OCI-LY3 (cell line): Measurements from ENCODE around the gene MAP3K19.
"Not testable (repeated sequence)": the region's sequence is repeated elsewhere in the genome, so short reads cannot be mapped to it uniquely, and the experiment has no call there.

ENCODE experiments used
- H2AFZ ChIP-seq: fragments of 200-600, 300-600 bp; shearing (Covaris generic); 2 replicates; pipeline ENCODE4 v1.6.0; 2014; ENCODE audit warnings: antibody characterized with exemption, low read depth, low read length
- H3K27ac ChIP-seq: fragments of 200-600, 300-600 bp; sonication (generic); 2 replicates; pipeline ENCODE4 v1.5.1; 2014; ENCODE audit warnings: mild to moderate bottlenecking, low read length, moderate library complexity, mixed read lengths
- H3K27me3 ChIP-seq: fragments of 200-600, 300-600 bp; sonication (generic); 2 replicates; pipeline ENCODE4 v1.6.1; 2014; ENCODE audit warnings: low read depth, low read length, mixed read lengths
- H3K36me3 ChIP-seq: fragments of 200-600, 300-600 bp; sonication (generic); replicated peaks from 2 replicates; pipeline ENCODE3; 2014; ENCODE audit warnings: low read depth, low read length, mixed read lengths
- H3K4me1 ChIP-seq: fragments of 300-600, 200-600 bp; sonication (generic); 2 replicates; pipeline ENCODE4 v1.6.1; 2014; ENCODE audit warnings: low read length, mixed read lengths
- H3K4me2 ChIP-seq: fragments of 200-600, 300-600 bp; sonication (generic); 2 replicates; pipeline ENCODE4 v1.6.1; 2014; ENCODE audit warnings: low read length, mixed read lengths
- H3K4me3 ChIP-seq: fragments of 300-600, 200-600 bp; sonication (generic); 2 replicates; pipeline ENCODE4 v1.5.1; 2014; ENCODE audit warnings: antibody characterized with exemption, mild to moderate bottlenecking, low read length, moderate library complexity
- H3K79me2 ChIP-seq: fragments of 300-600, 200-600 bp; shearing (Covaris generic); 2 replicates; pipeline ENCODE4 v1.6.1; 2014; ENCODE audit warnings: mild to moderate bottlenecking, low read length, mixed read lengths
- H3K9ac ChIP-seq: fragments of 300-600, 200-600 bp; shearing (Covaris generic); 2 replicates; pipeline ENCODE4 v1.6.0; 2014; ENCODE audit warnings: mild to moderate bottlenecking, low read length, moderate library complexity
- H3K9me3 ChIP-seq: fragments of 200-600, 300-600 bp; shearing (Covaris generic); 2 replicates; pipeline ENCODE4 v1.6.1; 2014; ENCODE audit warnings: low read length, mixed read lengths; ENCODE audit not compliant: insufficient read depth
- H4K20me1 ChIP-seq: fragments of 200-600, 300-600 bp; sonication (generic); 2 replicates; pipeline ENCODE4 v1.6.1; 2016; ENCODE audit warnings: low read length, mixed read lengths; ENCODE audit not compliant: insufficient read depth
- EZH2phosphoT487 ChIP-seq: fragments of 200-600 bp; shearing (Covaris generic); IDR thresholded peaks from 2 replicates; pipeline ENCODE4 v1.6.1; 2018; ENCODE audit warnings: antibody characterized with exemption, mixed run types, low read depth
- TF ChIP-seq, protein P1 (sequence below): fragments of 200-600, 300-600 bp; sonication (generic); IDR thresholded peaks from 2 replicates; pipeline ENCODE4 v1.5.1; 2014; ENCODE audit warnings: antibody characterized with exemption, low read length, low read depth

The MAP3K19 gene

DNA sequence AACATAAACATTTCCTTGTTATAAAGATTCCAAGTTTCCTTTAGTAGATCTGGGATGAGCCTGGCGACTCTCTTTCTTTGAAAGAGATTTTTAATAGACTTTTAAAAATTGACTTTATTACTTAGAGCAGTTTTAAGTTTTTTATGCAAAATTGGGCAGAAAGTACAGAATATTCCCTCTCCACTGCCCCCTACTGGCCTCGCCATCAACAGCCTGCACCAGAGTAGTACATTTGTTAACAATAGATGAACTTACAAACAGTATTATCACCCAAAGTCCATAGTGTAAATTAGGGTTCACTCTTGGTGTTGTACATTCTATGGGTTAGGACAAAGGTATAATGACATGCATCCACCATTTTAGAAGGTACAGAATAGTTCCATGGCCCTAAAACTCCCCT lies 3.9 kb downstream of the MAP3K19 start:
- H3K9ac ChIP-seq, result no peak overlapping the region
- H3K4me1 ChIP-seq, result no peaks in the 10 kb centered on the region
- no peaks in the 10 kb centered on the region for H4K20me1 ChIP-seq
- no peak for TF ChIP-seq EZH2phosphoT487
- TF ChIP-seq, protein P1, sequence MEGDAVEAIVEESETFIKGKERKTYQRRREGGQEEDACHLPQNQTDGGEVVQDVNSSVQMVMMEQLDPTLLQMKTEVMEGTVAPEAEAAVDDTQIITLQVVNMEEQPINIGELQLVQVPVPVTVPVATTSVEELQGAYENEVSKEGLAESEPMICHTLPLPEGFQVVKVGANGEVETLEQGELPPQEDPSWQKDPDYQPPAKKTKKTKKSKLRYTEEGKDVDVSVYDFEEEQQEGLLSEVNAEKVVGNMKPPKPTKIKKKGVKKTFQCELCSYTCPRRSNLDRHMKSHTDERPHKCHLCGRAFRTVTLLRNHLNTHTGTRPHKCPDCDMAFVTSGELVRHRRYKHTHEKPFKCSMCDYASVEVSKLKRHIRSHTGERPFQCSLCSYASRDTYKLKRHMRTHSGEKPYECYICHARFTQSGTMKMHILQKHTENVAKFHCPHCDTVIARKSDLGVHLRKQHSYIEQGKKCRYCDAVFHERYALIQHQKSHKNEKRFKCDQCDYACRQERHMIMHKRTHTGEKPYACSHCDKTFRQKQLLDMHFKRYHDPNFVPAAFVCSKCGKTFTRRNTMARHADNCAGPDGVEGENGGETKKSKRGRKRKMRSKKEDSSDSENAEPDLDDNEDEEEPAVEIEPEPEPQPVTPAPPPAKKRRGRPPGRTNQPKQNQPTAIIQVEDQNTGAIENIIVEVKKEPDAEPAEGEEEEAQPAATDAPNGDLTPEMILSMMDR, result peak; percentile 53
- no peak overlapping the region for H3K27ac ChIP-seq
- no peaks in the 10 kb centered on the region for H3K36me3 ChIP-seq
- H3K9me3 ChIP-seq, result no peaks in the 10 kb centered on the region
- peaks cover 10% of the 10 kb centered on the region; the same call in 1 of the 2 replicates for H3K27me3 ChIP-seq
- no peak overlapping the region for H3K4me2 ChIP-seq
- no peak overlapping the region for H2AFZ ChIP-seq
- no peak overlapping the region for H3K4me3 ChIP-seq
- H3K79me2 ChIP-seq, result no peaks in the 10 kb centered on the region

DNA sequence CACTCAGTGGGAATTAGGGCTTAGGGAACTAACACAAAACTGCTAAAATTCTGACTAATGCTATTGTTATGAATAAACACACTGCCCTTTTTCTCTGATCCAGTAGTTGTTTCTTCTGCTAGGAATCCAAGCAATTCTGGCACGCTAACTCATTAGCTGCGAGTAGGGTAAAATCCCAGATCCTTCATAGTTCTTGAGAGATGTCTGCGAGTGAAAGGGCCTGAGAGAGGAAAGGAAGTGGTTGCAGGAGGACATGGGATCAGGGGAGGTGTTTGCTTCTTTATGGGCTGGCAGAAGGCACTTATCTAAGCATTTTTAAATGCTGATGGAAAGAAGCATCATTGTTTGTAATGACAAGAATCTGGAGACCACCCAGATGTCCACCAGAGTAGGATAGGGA lies 9.4 kb downstream of the MAP3K19 start:
- Histone ChIP-seq H4K20me1 (no peaks in the 10 kb centered on the region), H3K9ac (no peak overlapping the region), H3K27ac (no peak overlapping the region), H3K4me3 (no peak overlapping the region), H3K36me3 (no peaks in the 10 kb centered on the region), H3K79me2 (no peaks in the 10 kb centered on the region), H3K4me1 (no peaks in the 10 kb centered on the region), H3K27me3 (no peaks in the 10 kb centered on the region), H3K9me3 (no peaks in the 10 kb centered on the region), H2AFZ (no peak overlapping the region), H3K4me2 (no peak overlapping the region)
- TF ChIP-seq, protein P1, result no peak
- no peak for TF ChIP-seq EZH2phosphoT487

DNA sequence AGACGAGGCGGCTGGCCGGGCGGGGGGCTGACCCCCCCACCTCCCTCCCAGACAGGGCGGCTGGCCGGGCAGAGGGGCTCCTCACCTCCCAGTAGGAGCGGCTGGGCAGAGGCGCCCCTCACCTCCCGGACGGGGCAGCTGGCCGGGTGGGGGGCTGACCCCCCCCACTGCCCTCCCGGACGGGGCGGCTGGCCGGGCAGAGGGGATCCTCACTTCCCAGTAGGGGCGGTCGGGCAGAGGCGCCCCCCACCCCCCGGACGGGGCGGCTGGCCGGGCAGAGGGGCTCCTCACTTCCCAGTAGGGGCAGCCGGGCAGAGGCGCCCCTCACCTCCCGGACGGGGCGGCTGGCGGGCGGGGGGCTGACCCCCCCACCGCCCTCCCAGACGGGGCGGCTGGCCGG lies 14.0 kb downstream of the MAP3K19 start:
- not testable (repeated sequence) for H3K9ac ChIP-seq, H3K9me3 ChIP-seq, H3K27ac ChIP-seq, H3K4me3 ChIP-seq, H2AFZ ChIP-seq, H4K20me1 ChIP-seq, H3K4me1 ChIP-seq, H3K4me2 ChIP-seq, H3K27me3 ChIP-seq, H3K36me3 ChIP-seq, H3K79me2 ChIP-seq

DNA sequence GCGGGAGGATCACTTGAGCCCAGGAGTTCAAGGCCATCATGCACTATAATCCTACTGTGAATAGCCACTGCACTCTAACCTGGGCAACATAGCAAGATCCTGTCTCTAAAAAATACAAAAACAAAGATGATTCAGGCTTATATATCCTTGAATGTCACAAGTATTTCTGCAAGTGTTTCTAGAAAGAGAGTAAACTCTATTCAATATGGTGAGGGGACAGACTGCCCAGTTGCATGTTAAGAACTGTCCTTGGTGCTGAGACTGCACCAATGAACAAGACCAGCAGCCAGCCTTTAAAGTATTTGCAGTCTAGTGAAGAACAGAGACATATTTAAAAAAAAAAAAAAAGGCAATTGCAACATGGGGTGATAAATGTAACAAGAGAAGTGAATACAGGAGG lies 16.4 kb downstream of the MAP3K19 start:
- no peaks in the 10 kb centered on the region for H4K20me1 ChIP-seq

More for the DNA sequence above, 16.4 kb downstream of the MAP3K19 start:
- Histone ChIP-seq H3K27ac (no peak overlapping the region), H3K79me2 (no peaks in the 10 kb centered on the region), H2AFZ (no peak overlapping the region), H3K4me3 (no peak overlapping the region), H3K36me3 (no peaks in the 10 kb centered on the region), H3K9ac (no peak overlapping the region), H3K27me3 (no peaks in the 10 kb centered on the region), H3K4me1 (no peaks in the 10 kb centered on the region), H3K4me2 (no peak overlapping the region), H3K9me3 (no peaks in the 10 kb centered on the region)
- TF ChIP-seq, protein P1, result no peak
- TF ChIP-seq EZH2phosphoT487, result no peak
